HCT116 (cell line): Measurements from ENCODE around the gene STIM2. TPM values are rescaled to one million over a fixed set of nuclear protein-coding genes. Genes with fewer than 3 reads are reported as not detected.

ENCODE experiments used
- ATAC-seq: fragments of 200-7000 bp; cut with Tn5 transposase; 2 replicates; pipeline ENCODE4 v1.9.1; 2020; ENCODE audit warnings: mild to moderate bottlenecking, moderate library complexity
- BruUV-seq: library from RNA; stranded (reverse); fragments of 400-500 nt; replicated peaks from 2 replicates; lab custom pipeline; 2021; lab: Mats Ljungman, UMichigan
- CTCF ChIA-PET: fragments of 300-600 bp; sonication (Branson Sonifier 250); formaldehyde crosslinking; loops from one replicate; lab custom pipeline; 2021; ENCODE audit warnings: antibody characterized with exemption; lab: Charles Lee
- POLR2A ChIA-PET: fragments of 300-600, 350-600 bp; sonication (Branson Sonifier 250); formaldehyde crosslinking; loops from one replicate; lab custom pipeline; 2021; ENCODE audit warnings: antibody characterized with exemption; lab: Charles Lee
- RAD21 ChIA-PET, 2 experiments: fragments of 300-600 bp; sonication (Branson Sonifier 250); formaldehyde crosslinking; loops; one replicate each; lab custom pipeline; 2023; ENCODE audit warnings: low total read pairs in 2 of 2; ENCODE audit not compliant: uncharacterized antibody in 2 of 2, unreplicated experiment in 2 of 2, low non-redundant PET in 1 of 2; lab: Charles Lee
- DNase-seq: peaks from one replicate; pipeline ENCODE4 v3.0.0-alpha.2; 2010; ENCODE audit warnings: low read depth, low spot score
- H2AFZ ChIP-seq: fragments of 200-600 bp; shearing (Covaris generic), sonication (generic); 2 replicates; pipeline ENCODE4 v1.6.1; 2017; ENCODE audit warnings: low read depth, mixed run types, mixed read lengths, antibody characterized with exemption, low read length; ENCODE audit not compliant: poor library complexity, severe bottlenecking
- H3K27ac ChIP-seq: 2 replicates; pipeline ENCODE4 v1.5.1; 2012; ENCODE audit warnings: low read depth, low read length
- H3K27me3 ChIP-seq: fragments of 200-600 bp; sonication (generic); 2 replicates; pipeline ENCODE4 v1.6.1; 2016; ENCODE audit warnings: mixed run types, low read length, mixed read lengths; ENCODE audit not compliant: insufficient read depth
- H3K36me3 ChIP-seq, 2 experiments: fragments of 200-500 bp in 1 of 2; fragments of 200-600 bp in 1 of 2; sonication (Bioruptor generic) in 1 of 2; sonication (generic) in 1 of 2; 2 replicates each; pipeline versions ENCODE4 v1.5.1 to v1.6.1; 2014 to 2016; ENCODE audit warnings: low read length in 2 of 2, inconsistent platforms in 1 of 2, mixed read lengths in 1 of 2, mixed run types in 1 of 2; ENCODE audit not compliant: insufficient read depth in 2 of 2, control insufficient read depth in 1 of 2
- H3K4me1 ChIP-seq, 2 experiments: fragments of 200-600 bp in 1 of 2; sonication (generic) in 1 of 2; 2 replicates each; pipeline versions ENCODE4 v1.5.1 to v1.6.1; 2012 to 2017; ENCODE audit warnings: low read length in 2 of 2, inconsistent platforms in 1 of 2, mild to moderate bottlenecking in 1 of 2, mixed read lengths in 1 of 2, mixed run types in 1 of 2, moderate library complexity in 1 of 2; ENCODE audit not compliant: insufficient read depth in 2 of 2, control insufficient read depth in 1 of 2
- H3K4me2 ChIP-seq: fragments of 200-600 bp; sonication (generic); 2 replicates; pipeline ENCODE4 v1.6.1; 2017; ENCODE audit warnings: mixed run types, low read length, mixed read lengths
- H3K4me3 ChIP-seq, 2 experiments: fragments of 200-600 bp in 1 of 2; sonication (generic) in 1 of 2; replicated peaks in 1 of 2; 2 replicates each; pipeline ENCODE4 v1.5.1; 2011 to 2016; ENCODE audit warnings: low read length in 2 of 2, control low read depth in 1 of 2, low read depth in 1 of 2, mild to moderate bottlenecking in 1 of 2, mixed read lengths in 1 of 2, mixed run types in 1 of 2
- H3K79me2 ChIP-seq: fragments of 200-600 bp; sonication (generic); 2 replicates; pipeline ENCODE4 v1.6.1; 2017; ENCODE audit warnings: mild to moderate bottlenecking, mixed run types, low read length, moderate library complexity, mixed read lengths; ENCODE audit not compliant: insufficient read depth
- H3K9ac ChIP-seq: fragments of 200-600 bp; sonication (generic); 2 replicates; pipeline ENCODE4 v1.6.1; 2016; ENCODE audit warnings: low read length, mixed read lengths
- H3K9me2 ChIP-seq: fragments of 200-600 bp; sonication (generic), shearing (Covaris generic); 2 replicates; pipeline ENCODE4 v1.6.1; 2017; ENCODE audit warnings: mixed run types, mild to moderate bottlenecking, moderate library complexity; ENCODE audit not compliant: insufficient read depth
- H3K9me3 ChIP-seq, 2 experiments: fragments of 200-500 bp in 1 of 2; fragments of 200-600 bp in 1 of 2; sonication (Bioruptor generic) in 1 of 2; sonication (generic) in 1 of 2; 2 replicates each; pipeline ENCODE4 v1.6.1; 2014 to 2017; ENCODE audit warnings: low read length in 2 of 2, mixed read lengths in 2 of 2, inconsistent platforms in 1 of 2, low read depth in 1 of 2, mild to moderate bottlenecking in 1 of 2, mixed run types in 1 of 2, moderate library complexity in 1 of 2; ENCODE audit not compliant: control insufficient read depth in 1 of 2, insufficient read depth in 1 of 2
- H4K20me1 ChIP-seq: fragments of 200-600 bp; sonication (generic), shearing (Covaris generic); 2 replicates; pipeline ENCODE4 v1.6.1; 2017; ENCODE audit warnings: mixed run types, mild to moderate bottlenecking, moderate library complexity; ENCODE audit not compliant: insufficient read depth
- CBX3 ChIP-seq: IDR thresholded peaks from 2 replicates; pipeline ENCODE4 v1.6.1; 2012; ENCODE audit warnings: low read depth
- FOSL1 ChIP-seq: IDR thresholded peaks from 2 replicates; pipeline ENCODE4 v1.6.1; 2012; ENCODE audit warnings: low read depth
- JUND ChIP-seq: IDR thresholded peaks from 2 replicates; pipeline ENCODE4 v1.6.1; 2012
- TCF7L2 ChIP-seq: IDR thresholded peaks from 2 replicates; pipeline ENCODE4 v1.7.0; 2011; ENCODE audit warnings: borderline replicate concordance, inconsistent platforms; ENCODE audit not compliant: insufficient read depth, insufficient read length; ENCODE audit errors: extremely low read depth
- intact Hi-C: fragments of 100-400 bp; cut with micrococcal nuclease; formaldehyde crosslinking; loops from 2 replicates; pipeline ENCODE4 v1.10.0; 2022
- total RNA-seq: library from RNA; stranded (reverse); gene quantifications from one replicate; pipeline ENCODE4 v1.2.1, GENCODE V29; 2021; ENCODE audit not compliant: unreplicated experiment
- TF ChIP-seq, protein P1 (sequence below), 3 experiments: fragments of 200-600 bp in 1 of 3; sonication (generic) in 1 of 3; IDR thresholded peaks in 2 of 3; conservative IDR thresholded peaks in 1 of 3; 2 replicates each; pipeline ENCODE4 v1.5.1; 2012 to 2017; ENCODE audit warnings: low read depth in 2 of 3, low read length in 2 of 3, antibody characterized with exemption in 1 of 3, borderline replicate concordance in 1 of 3, control low read depth in 1 of 3, mild to moderate bottlenecking in 1 of 3, mixed read lengths in 1 of 3, mixed run types in 1 of 3, moderate library complexity in 1 of 3; ENCODE audit not compliant: insufficient read depth in 1 of 3

The STIM2 gene
- total RNA-seq, 1 experiment from 2014 or later: 65.9 TPM

DNA sequence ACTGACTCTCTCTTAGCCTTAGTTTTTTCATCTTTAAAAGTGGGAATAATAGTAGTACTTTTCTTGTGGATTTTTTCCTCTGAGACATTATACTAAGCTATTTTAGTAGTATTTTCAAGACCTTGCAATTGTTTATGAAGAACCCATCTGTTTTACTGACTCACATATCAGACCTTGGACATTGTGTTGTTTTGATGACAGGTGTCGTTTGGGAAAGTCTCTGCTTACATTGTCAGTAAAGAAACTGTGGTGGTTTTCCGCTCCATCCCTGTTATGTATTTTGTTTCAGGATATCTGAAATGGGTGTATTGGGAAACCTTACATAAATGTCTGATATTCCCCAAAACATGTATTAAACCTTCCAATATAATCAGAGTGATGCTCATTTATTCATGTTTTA, 92.2 kb downstream of the STIM2 start:
- ChIA-PET RAD21 (no interaction called here), POLR2A (no interaction called here)

DNA sequence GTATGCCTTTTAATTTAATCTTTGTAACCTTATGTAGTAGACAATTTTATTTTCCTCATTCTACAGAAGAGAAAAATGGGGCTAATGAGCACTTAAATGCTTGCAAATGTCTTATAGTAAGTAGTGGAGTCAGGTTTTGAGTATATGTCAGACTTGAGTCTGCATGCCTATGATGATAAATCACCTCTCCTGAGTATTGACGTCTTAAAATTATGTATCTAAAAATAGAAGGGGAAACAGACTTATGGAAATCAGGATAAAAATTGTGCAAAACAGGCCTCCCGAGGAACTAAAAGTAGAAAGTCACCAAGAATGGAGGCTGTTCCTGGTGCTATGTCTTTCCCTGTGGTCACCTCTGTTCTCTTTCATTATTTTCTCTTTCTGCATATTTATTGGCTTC, 92.7 kb downstream of the STIM2 start:
- Histone ChIP-seq H3K4me2 (no peak overlapping the region), H4K20me1 (0 out of 2 replicates have a peak, but pooled peaks cover 5% of the 10 kb centered on the region), H3K79me2 (peaks cover 6% of the 10 kb centered on the region), H2AFZ (no peak overlapping the region), H3K27me3 (no peaks in the 10 kb centered on the region), H3K4me1 (no peaks in the 10 kb centered on the region), H3K9me2 (no peaks in the 10 kb centered on the region), H3K36me3 (no peaks in the 10 kb centered on the region), H3K4me3 (no peak overlapping the region), H3K27ac (no peak overlapping the region), H3K9me3 (no peaks in the 10 kb centered on the region), H3K9ac (no peak overlapping the region)
- CTCF ChIA-PET: no interaction called here
- TF ChIP-seq TCF7L2 (no peak), CBX3 (no peak), FOSL1 (no peak)
- TF ChIP-seq, protein P1, sequence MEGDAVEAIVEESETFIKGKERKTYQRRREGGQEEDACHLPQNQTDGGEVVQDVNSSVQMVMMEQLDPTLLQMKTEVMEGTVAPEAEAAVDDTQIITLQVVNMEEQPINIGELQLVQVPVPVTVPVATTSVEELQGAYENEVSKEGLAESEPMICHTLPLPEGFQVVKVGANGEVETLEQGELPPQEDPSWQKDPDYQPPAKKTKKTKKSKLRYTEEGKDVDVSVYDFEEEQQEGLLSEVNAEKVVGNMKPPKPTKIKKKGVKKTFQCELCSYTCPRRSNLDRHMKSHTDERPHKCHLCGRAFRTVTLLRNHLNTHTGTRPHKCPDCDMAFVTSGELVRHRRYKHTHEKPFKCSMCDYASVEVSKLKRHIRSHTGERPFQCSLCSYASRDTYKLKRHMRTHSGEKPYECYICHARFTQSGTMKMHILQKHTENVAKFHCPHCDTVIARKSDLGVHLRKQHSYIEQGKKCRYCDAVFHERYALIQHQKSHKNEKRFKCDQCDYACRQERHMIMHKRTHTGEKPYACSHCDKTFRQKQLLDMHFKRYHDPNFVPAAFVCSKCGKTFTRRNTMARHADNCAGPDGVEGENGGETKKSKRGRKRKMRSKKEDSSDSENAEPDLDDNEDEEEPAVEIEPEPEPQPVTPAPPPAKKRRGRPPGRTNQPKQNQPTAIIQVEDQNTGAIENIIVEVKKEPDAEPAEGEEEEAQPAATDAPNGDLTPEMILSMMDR (IDR thresholded peaks at IDR 0.05 in 2 of 3, conservative IDR thresholded peaks at IDR 0.05 in 1 of 3; ENCODE audit: borderline replicate concordance in 1 of 3, insufficient read depth in 1 of 3, low read depth in 2 of 3, low read length in 2 of 3): no peak
- no TSS peak for BruUV-seq
- RAD21 ChIA-PET: no interaction called here
- POLR2A ChIA-PET: no interaction called here
- intact Hi-C loops: no loop called here
- no peak for DNase-seq
- no peak for ATAC-seq

More for the DNA sequence above, 92.2 kb downstream of the STIM2 start:
- DNase-seq (no peak), ATAC-seq (no peak)
- no peaks in the 10 kb centered on the region for H3K4me1 ChIP-seq
- H3K27ac ChIP-seq: no peak overlapping the region
- CTCF ChIA-PET: no interaction called here
- H3K27me3 ChIP-seq: no peaks in the 10 kb centered on the region
- TF ChIP-seq JUND (no peak), TCF7L2 (no peak)
- H4K20me1 ChIP-seq: 0 out of 2 replicates have a peak, but pooled peaks cover under 1% of the 10 kb centered on the region
- H3K9me2 ChIP-seq: no peaks in the 10 kb centered on the region
- H3K4me2 ChIP-seq: no peak overlapping the region
- intact Hi-C loops: no loop called here
- H3K36me3 ChIP-seq: no peaks in the 10 kb centered on the region
- no peak overlapping the region for H3K9ac ChIP-seq
- no peaks in the 10 kb centered on the region for H3K9me3 ChIP-seq
- BruUV-seq: no TSS peak
- no peak overlapping the region for H2AFZ ChIP-seq
- H3K79me2 ChIP-seq: peaks cover 6% of the 10 kb centered on the region
- no peak overlapping the region for H3K4me3 ChIP-seq
